Measurements from ENCODE around the gene TPBGL.

GRCh38 chr11:75219869-75220268 lies 20.7 kb upstream of the TPBGL start:
- no peak for TF ChIP-seq POLR2AphosphoS5 (IDR thresholded peaks at IDR 0.05)
- no peak for TF ChIP-seq CTCF (IDR thresholded peaks at IDR 0.05 in 8 of 11, conservative IDR thresholded peaks at IDR 0.05 in 3 of 11)
